Transverse colon (tissue), 3 donors: ENCODE measurements around the gene SLC37A1.

Experiments
- CTCF ChIP-seq, 5 experiments: fragments of 200-600 bp in 3 of 5; fragments of 450-650 bp in 2 of 5; sonication (generic) in 3 of 5; IDR thresholded peaks; 1 replicate in 2 of 5; 2 replicates in 3 of 5; pipeline ENCODE4 v1.5.1; 2016 to 2017; ENCODE audit warnings: antibody characterized with exemption in 5 of 5, inconsistent platforms in 3 of 5, mild to moderate bottlenecking in 2 of 5, moderate library complexity in 1 of 5
- POLR2A ChIP-seq: fragments of 450-650 bp; IDR thresholded peaks from one replicate; pipeline ENCODE4 v1.6.1; 2016; ENCODE audit warnings: antibody characterized with exemption, mild to moderate bottlenecking, moderate library complexity

GRCh38 chr21:42570362-42570761, 56.7 kb downstream of the SLC37A1 start:
- TF ChIP-seq CTCF (IDR thresholded peaks at IDR 0.05), result no peak
- no peak for TF ChIP-seq POLR2A
